Fibroblast of the aortic adventitia (primary cell): ENCODE results near the gene NXPH2. TPM values are rescaled to one million over a fixed set of nuclear protein-coding genes. Genes with fewer than 3 reads are reported as not detected.

Experiments
- DNase-seq: peaks from one replicate; pipeline ENCODE4 v3.0.0-alpha.2; 2010; ENCODE audit warnings: low read depth
- H3K4me3 ChIP-seq: 2 replicates; pipeline ENCODE4 v1.5.1; 2011; ENCODE audit warnings: low read depth, mild to moderate bottlenecking, control low read depth, low read length, moderate library complexity
- total RNA-seq: library from RNA; depleted of rRNA; stranded (reverse); fragments of >200 nt; gene quantifications from 2 replicates; pipeline ENCODE4 v1.2.3, GENCODE V29; 2012; ENCODE audit warnings: low replicate concordance
- TF ChIP-seq, protein P1 (sequence below): IDR thresholded peaks from 2 replicates; pipeline ENCODE4 v1.5.1; 2011; ENCODE audit warnings: mild to moderate bottlenecking, low read length, control low read depth, inconsistent platforms; ENCODE audit not compliant: insufficient read depth

NXPH2 gene
- total RNA-seq, 1 donor: not detected

DNA sequence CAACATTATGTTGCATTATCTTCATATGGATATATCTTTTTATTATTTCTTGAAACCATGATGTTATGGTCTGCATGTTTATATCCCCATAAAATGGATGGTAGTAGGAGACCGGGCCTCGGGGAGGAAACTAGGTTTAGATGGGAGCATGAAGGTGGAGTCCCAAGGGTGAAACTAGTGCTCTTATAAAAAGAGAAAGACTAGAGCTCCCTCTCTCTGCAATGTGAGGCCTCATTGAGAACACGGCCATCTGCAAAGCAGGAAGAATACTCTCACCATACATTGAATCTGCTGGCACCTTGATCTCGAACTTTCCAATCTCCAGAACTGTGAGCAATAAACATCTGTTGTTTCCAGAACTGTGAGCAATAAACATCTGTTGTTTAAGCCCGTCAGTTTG is 64.0 kb downstream of the NXPH2 start:
- TF ChIP-seq, protein P1, sequence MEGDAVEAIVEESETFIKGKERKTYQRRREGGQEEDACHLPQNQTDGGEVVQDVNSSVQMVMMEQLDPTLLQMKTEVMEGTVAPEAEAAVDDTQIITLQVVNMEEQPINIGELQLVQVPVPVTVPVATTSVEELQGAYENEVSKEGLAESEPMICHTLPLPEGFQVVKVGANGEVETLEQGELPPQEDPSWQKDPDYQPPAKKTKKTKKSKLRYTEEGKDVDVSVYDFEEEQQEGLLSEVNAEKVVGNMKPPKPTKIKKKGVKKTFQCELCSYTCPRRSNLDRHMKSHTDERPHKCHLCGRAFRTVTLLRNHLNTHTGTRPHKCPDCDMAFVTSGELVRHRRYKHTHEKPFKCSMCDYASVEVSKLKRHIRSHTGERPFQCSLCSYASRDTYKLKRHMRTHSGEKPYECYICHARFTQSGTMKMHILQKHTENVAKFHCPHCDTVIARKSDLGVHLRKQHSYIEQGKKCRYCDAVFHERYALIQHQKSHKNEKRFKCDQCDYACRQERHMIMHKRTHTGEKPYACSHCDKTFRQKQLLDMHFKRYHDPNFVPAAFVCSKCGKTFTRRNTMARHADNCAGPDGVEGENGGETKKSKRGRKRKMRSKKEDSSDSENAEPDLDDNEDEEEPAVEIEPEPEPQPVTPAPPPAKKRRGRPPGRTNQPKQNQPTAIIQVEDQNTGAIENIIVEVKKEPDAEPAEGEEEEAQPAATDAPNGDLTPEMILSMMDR: no peak
- no peak for DNase-seq
- H3K4me3 ChIP-seq: no peak overlapping the region

DNA sequence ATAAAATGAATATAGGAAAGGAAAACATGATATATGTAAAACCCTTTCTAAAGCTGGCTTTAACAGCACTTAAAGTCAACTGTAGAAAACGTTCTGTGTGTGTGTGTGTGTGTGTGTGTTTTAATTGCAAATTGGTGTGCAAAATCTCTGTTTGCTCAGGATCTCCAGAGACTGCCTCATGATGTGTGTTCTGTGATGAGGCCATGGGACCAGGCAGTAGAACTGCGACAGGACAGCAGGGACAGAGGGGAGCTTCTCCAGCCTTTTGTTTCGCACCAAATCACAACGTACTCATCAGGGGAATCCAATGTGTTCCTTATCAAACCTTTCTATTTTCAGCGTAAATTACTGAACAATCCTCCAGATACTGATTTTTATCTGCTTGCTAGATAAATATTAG is 66.7 kb downstream of the NXPH2 start:
- TF ChIP-seq, protein P1: no peak
- no peak overlapping the region for H3K4me3 ChIP-seq
- no peak for DNase-seq

DNA sequence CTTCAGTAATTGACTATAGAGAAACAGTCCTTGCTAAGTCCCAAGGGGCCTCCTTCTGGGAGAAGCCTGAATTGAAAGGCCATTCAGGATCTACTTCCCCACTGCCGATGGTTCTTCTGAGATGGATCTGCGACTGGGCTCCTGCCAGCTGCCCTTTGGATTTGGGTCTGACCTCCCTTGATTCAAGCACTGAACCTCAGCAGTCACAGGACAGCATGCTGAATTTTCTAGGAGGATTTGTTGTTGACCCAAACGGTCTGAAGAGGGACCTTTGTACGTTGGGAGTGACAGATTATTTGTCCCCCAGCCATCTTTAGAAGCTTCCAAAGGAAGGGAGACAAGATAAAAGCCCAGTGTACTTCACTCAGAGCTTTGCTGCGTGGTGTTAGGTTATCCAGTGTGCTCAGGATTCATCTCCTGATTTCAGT is 67.1 kb downstream of the NXPH2 start:
- TF ChIP-seq, protein P1: no peak
- no peak for DNase-seq
- no peak overlapping the region for H3K4me3 ChIP-seq

DNA sequence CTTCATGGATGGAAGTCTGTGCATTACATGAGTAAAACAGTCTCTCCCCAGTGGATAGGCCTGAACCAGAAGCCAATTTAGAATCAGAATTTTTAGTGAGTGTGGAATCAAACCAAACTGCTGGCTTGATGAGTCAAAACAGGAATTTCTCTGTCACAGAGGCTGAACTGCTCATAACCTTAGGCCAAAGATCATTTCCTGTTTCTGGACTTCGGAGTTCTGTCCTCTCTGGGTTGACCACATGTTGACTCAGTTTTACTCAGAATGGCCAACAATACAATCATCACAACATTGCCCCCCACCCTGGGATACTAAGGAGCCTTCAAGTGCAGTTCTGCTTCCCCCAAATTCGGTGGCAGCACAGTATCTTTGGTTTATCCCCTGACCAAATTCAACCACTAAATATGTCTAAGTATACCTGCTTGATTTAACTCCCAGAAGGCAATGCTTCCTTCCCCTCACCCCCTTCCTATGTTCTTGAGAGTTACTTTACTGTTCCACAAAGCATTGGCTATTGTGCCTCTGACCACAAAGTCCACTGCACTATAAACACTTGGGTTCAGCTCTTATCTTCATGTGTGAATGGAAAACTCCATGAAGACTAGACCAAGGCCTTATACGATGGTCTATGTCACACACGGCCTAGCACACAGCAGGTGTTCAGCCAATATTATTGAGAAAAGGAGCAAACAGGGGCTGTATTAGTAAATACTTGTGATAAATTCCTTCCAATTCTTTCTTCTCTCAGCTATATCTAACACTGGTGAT is 67.8 kb downstream of the NXPH2 start:
- TF ChIP-seq, protein P1: no peak
- DNase-seq: peak; percentile 10
- no peak overlapping the region for H3K4me3 ChIP-seq

DNA sequence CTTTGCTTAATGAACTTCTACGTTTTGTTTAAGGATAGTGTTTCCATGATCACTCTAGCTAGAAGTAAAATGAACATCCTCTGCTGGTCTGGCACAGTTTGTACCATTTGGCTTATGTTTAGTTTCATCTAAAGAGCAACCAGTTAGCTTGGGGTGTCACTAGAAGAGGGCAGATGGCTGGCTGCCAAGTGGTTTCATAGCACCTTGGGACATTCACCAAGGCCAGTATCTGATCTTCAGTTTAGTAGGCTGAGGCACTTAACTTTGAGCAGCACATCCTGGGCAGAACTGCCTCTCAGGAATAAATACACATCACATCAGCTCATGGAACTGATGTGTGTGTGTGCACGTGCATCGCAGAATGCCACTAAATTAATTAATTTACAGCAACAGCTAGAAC is 68.4 kb downstream of the NXPH2 start:
- no peak overlapping the region for H3K4me3 ChIP-seq
- DNase-seq: no peak
- TF ChIP-seq, protein P1: no peak

DNA sequence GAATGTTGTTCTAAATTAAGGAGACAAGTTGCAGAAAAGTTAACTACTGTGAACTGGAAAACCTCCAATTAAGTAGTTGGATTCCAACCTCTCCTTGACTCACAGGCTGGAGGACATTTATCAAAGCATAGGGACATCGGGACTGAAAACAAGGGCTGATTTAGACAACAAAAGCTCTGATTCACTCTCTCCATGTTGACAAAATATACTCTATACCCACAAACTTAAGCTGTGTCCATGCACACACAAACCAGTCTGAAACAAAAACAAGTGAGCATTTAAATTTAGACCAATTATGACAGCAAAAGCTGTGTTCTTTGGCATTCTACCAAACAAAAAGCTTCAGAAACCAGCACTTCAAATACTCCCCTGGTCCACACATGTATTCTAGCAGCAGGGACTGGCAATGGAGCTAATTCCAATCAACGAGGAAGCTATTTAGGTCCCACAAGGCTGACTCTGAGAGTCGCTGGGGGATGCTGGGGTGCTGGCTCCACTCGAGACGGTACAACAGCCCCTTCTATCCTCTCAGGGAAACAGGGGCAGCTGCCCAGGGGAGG is 71.4 kb downstream of the NXPH2 start:
- no peak overlapping the region for H3K4me3 ChIP-seq
- TF ChIP-seq, protein P1: no peak
- DNase-seq: peak; percentile 49
